Activated CD4-positive, alpha-beta T cell treated with anti-CD3 and anti-CD28 coated beads, Interleukin-2, amount 50 U/mL, for 4 hours (primary cell): Measurements from ENCODE around the gene LRRK1.

Source experiments
- DNase-seq, 2 experiments: peaks; one replicate each; pipeline ENCODE4 v3.0.0-alpha.2; 2020

Gene LRRK1

GRCh38 chr15:100893261-100893963 is 25.7 kb upstream of the LRRK1 start:
- no peak for DNase-seq

DNA sequence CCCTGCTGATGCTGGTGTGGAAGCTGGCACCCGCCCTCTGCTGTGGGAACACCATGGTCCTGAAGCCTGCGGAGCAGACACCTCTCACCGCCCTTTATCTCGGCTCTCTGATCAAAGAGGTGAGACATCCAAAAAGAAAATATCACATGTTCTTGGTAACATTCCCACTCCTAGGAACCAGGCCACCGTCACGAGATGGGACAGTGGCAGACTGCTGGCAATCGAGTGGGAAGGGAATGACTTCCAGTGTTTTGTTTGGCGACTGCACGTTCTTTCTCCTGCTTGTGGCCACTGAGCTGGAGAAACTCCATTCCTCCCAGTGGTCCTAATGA is 25.2 kb upstream of the LRRK1 start:
- DNase-seq = no peak

GRCh38 chr15:100895721-100896120 is 23.4 kb upstream of the LRRK1 start:
- DNase-seq = no peak

DNA sequence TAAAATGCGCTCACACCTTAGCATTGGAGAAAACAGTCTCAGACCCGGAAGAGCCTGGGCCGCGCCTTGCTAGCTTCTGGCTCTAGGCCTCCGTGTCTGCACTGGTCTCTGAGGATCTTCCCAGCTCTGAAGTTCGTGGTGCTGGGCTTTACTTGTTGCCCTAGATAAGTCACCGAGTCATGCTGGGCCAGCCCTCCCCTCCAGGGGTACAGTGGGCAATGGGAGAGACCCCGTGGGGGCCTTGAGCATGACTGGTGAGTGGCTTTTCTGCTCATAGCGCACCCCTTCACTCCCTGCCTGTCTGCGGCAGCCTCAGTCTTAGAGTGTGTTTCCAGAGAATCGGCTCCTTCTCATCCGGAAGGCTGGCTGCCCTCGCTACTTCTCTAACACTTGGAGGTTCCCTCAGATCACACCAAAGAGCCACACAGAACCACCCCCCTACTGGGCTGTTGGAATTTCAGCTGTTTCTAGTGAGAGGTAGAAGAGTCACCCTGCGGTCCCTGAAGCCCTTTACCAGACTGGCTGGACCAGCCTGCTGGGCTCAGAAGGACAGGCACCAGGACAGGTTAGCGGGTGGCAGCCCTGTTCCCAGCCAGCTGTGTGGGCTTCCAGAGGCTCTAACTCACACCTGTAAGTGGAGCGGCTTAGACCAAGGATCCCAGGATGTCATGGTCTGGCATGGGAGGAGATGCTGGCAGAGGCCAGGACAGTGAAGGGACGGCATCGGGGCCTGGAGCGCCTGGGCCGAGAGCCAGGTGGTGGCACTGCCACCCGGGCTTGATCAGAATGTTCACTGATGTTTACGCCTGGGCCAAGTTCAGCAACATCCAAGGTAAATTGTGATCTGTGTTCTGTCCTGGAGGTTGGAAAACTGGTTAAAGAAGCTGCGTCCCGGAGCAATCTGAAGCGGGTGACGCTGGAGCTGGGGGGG is 21.7 kb upstream of the LRRK1 start:
- DNase-seq = no peak

GRCh38 chr15:100898152-100898490 is 21.0 kb upstream of the LRRK1 start:
- DNase-seq = no peak

DNA sequence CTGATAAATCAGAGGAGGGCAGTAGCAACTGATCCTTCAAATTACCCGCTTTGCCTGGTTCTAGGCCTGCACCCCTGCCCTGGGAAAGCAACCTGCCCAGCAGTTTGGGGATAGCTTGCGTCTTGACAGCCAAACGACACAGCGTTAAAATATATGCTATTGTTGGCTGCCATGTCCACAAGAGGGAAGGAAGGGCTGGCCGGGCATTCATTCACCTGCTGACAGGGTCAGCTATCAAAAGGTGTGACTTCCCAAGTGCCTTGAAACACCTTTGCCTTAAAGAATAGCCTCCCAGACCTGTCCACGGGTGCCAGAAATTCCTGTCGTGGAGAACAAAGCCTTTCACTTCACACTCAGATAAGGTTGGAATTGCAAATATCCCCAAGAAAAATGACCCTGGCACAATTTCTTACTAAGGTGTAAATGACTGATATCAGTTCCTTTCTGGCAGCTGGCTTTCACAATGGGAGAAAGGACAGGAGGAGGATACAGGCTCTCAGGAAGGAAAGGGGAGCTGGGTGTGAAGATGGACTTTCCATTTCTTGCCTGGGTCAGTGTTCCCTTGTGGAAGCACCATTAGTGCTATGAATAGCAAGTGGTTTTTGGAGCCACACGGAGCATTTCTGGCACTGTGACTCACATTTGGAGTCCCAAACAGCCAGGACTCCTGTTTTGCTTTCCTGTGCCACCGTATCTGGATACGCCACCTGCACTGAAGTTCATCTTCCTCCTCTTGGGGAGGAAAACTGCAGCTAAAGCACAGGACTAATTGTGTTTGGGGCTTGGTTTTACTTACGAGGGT is 20.3 kb upstream of the LRRK1 start:
- DNase-seq = no peak

DNA sequence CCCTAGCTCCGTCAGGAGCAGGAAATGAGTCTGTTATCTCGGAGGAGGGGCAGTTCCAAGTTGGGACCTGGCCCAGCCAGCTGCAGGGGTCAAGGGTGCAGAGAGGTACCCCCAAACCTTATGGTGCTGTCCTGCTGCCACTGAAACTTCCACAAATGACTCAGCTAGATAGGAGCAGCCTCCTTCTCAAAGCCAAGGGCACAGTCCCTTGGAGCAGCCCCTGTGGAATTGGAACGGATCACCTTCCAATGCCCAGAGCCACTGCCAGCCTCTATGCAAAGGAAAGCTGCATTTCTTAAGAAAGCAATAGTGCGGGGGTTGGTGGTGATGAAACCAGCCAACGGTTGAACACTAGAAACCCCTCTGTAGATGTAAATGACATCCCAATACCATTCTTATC is 19.6 kb upstream of the LRRK1 start:
- DNase-seq = no peak

DNA sequence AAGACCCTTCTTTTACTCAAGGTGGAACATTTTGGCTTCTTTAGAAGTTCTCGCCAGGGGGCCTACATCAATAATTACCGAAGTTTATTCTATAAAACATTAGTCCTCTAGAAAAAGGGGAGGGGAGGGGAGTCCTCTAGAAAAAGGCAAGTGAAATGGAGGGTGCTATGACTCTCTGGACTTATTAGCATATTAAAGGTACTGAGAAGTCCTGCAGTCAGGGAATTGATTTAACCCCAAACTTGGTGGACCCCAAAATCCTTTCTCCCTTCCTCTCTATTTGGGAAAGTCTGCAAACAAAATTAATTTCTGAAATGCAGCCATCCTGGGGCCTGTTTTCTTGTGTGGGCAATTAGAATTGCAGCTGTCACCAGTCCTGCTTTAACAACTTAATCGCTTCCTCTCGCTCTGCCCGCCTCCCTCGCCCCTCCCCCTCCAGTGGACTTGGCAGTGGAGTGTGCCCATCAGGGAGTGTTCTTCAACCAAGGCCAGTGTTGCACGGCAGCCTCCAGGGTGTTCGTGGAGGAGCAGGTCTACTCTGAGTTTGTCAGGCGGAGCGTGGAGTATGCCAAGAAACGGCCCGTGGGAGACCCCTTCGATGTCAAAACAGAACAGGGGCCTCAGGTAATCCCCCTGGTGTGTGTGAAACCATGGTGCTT is 18.9 kb upstream of the LRRK1 start:
- DNase-seq = no peak

GRCh38 chr15:100900795-100901169 is 18.4 kb upstream of the LRRK1 start:
- DNase-seq = no peak

- no peak for DNase-seq
These were observed 17.9 kb upstream of the LRRK1 start for GRCh38 chr15:100901296-100901695.

DNA sequence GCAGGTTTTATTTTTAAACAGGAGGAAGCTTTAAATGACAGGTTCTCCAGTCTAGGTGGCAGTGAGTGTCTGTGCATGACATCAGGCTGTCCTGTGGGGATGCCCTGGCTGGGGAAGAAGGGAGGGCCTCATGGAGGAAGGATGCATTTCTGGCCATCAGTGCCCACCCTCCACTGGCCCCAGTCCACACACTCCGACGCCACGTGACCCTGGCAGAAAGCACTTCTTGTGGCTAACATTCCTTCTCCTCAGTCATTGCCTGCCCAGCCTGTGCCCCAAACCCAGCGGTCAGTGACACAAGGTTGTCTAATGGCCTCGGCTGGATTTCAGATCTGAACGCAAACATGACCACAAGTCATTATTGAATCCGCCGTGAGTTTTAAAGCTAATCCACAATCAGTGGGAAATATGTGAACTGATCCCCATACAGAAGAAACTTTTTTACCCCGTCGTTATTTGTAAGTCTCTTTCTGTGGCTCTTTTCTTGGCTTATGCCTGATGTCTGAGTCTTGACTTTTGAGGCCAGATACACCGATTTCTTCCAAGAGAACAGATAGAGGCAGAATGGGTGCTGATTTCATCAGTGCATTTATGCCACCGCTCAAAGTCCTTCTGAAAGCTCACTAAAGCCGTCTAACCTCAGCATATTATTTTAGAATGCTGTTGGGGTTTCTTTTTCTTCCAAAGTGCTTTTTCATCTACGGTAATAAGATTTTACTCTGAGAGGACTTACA is 17.3 kb upstream of the LRRK1 start:
- DNase-seq = no peak

DNA sequence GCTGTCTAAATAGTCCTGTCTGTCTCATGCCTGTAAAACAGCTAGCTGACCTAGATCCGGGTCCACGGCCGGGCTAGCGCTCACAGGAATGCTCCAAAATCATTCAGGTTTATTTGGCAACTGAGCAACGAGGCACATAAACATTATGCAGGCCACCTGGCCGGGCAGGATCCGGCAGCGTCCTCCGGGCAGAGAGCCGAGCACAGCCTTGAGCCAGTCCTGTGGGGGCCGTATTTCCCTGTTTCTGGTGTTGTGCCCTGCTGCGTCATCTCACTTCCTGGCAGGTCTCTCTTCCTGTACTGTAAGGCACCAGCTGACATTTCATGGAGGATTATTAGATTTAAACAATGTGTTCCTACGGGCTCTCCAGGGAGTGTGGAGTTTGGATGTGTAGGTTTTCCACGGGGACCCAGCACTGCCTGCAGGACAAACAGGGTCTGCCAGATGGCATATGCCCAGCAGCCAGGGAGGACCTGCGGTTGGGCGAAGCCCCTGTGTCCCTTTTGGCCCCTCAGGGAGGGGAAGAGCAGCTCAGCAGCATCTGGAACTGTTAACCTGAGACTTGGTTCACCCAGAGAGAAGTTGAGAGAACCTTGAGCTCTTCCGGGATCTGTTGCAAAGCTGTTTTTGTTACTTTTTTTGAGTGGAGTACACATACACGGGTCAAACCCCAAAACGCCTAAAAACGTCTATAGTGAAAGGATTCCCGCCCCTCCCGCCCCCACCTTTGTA is 16.6 kb upstream of the LRRK1 start:
- DNase-seq = no peak

GRCh38 chr15:100903168-100903554 is 16.0 kb upstream of the LRRK1 start:
- no peak for DNase-seq

DNA sequence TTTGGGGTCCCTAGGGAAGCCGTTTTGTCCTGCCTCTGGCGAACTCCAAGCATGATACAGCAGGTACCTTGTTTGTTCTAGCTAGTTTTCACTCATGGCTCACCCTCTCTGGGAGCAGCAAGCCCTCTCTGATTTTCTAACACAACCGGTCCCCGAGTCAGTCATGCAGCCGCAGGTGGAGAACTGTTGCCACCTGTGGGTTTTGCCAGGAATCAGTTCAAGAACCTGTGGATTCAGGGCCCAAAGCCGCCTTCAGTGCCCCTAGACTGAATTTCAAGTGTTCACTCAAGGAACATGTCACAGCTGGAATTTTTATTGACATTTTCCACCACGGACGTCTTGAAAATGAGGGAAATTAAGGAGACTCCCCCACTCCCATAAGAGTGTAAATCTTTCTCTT is 13.3 kb upstream of the LRRK1 start:
- no peak for DNase-seq

- no peak for DNase-seq
These were observed 10.7 kb upstream of the LRRK1 start for GRCh38 chr15:100908466-100908865.

DNA sequence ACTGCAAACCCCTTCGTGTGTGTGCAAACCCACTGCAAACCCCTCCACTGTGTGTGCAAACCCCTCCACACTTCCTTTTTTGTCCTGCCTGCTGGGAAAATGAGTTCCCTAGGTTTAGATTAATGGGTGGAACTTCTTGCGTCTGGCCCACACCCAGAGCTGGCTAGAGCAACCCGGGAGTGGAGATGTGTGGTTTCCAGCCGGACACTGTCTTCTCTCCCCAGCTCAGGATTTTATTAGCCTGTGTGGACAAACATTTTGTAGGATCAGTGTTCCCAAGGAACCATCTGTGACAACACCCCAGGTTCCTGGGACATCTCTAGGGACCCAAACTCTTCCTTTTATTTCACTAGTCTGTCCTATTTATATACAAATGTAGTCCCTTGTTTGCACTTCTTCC is 9.6 kb upstream of the LRRK1 start:
- no peak for DNase-seq

GRCh38 chr15:100909989-100910955 is 8.9 kb upstream of the LRRK1 start:
- DNase-seq = no peak

DNA sequence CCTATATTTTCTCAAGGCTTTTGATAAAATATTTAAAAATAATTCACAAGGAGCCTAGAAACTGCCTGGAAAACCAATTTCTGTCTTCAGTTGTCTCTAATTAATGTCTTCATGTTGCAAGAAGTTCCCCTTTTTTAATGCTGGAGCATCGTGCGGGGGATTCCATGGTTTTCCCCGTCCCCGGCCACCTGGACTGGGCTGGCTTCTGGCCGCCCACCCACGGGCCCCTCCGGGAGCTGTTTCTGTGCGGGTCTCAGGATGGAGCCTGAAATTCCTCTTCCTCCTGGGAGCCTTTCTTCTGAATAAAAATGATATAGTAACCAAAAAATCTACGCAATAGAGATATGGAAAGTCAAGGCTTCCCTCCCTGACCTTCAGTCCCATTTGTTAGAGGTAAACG is 8.1 kb upstream of the LRRK1 start:
- DNase-seq = no peak

DNA sequence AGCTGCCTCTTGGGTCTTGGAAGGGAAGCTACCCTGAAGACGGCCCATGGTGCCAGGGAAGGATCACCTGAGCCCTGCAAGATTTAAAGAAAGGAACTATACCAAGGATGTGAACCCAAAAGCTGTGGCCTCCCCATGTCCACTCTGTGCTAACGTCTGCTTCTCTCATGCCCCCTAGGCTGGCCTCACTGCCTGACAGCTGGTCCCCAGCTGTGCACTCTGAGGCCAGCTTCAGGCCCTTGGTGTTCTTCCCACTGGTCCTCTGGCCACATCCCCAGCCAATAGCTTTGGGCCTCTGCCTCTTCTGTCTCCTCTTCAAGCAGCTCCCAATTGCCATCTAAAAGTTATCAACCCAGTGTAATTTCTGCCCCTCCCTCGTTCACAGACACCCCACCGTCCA is 5.2 kb upstream of the LRRK1 start:
- no peak for DNase-seq

DNA sequence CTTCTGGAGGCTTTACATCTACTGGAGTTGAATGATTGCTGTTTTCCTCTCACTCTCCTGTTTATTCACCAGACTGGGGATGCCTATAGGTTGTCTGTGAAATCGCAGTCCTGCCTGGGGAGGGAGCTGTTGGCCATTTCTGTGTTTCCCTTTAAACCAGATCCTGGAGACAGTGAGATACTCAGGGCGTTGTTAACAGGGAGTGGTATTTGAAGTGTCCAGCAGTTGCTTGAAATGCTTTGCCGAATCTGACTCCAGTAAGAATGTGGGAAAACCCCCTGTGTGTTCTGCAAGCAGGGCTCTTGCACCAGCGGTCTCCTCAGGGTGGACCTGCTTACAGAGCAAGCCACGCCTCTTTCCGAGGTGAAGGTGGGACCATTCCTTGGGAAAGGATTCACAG is 4.3 kb upstream of the LRRK1 start:
- no peak for DNase-seq
